ENCODE measurements around the gene CXADR. TPM values are rescaled to one million over a fixed set of nuclear protein-coding genes. Genes with fewer than 3 reads are reported as not detected.
A peak's percentile ranks its signal among the peaks of the same experiment; 100 is the strongest.

CXADR gene
- total RNA-seq, 6 experiments from 2014 or later: 22.9 to 48.4 (median 30.5) TPM

- H3K27ac ChIP-seq: no peak overlapping the region
- WGBS (ENCODE audit: insufficient coverage, low coverage, low lambda C conversion rate, missing lambda C conversion rate): 58% methylated on average over 5 of the region's 7 CpGs
Measured at GRCh38 chr21:17548262-17548661, 35.4 kb downstream of the CXADR start.

GRCh38 chr21:17550671-17551308 lies 37.9 kb downstream of the CXADR start:
- intact Hi-C loops (cut with DNase I): no loop called here

More at GRCh38 chr21:17548262-17548661, 35.4 kb downstream of the CXADR start:
- intact Hi-C loops (cut with DNase I): no loop called here
- no peaks in the 10 kb centered on the region for H3K27me3 ChIP-seq
- DNase-seq: no peak
- TF ChIP-seq CTCF (IDR thresholded peaks at IDR 0.05) (no peak), POLR2A (IDR thresholded peaks at IDR 0.05) (no peak)
- H3K36me3 ChIP-seq: peaks cover 0 to 5% (median 0%) of the 10 kb centered on the region in 4 donors
- peaks cover 0 to 28% (median 0%) of the 10 kb centered on the region in 4 donors for H3K4me1 ChIP-seq
- H3K9me3 ChIP-seq: no peaks in the 10 kb centered on the region
- peak in 1 of 4 donors; percentile 31 for ATAC-seq
- no peak overlapping the region for H3K4me3 ChIP-seq

GRCh38 chr21:17552410-17552809 lies 39.6 kb downstream of the CXADR start:
- DNase-seq: no peak
- intact Hi-C loops (cut with DNase I): no loop called here
- Histone ChIP-seq H3K9me3 (no peaks in the 10 kb centered on the region), H3K27me3 (no peaks in the 10 kb centered on the region), H3K4me1 (peaks cover 0 to 25% (median 3%) of the 10 kb centered on the region in 4 donors), H3K27ac (no peak overlapping the region), H3K4me3 (no peak overlapping the region), H3K36me3 (peaks cover 0 to 7% (median 3%) of the 10 kb centered on the region in 4 donors)
- ATAC-seq: no peak
- no peak for TF ChIP-seq CTCF (IDR thresholded peaks at IDR 0.05)
- TF ChIP-seq POLR2A (IDR thresholded peaks at IDR 0.05): no peak

More at GRCh38 chr21:17550671-17551308, 37.9 kb downstream of the CXADR start:
- H3K4me3 ChIP-seq: no peak overlapping the region
- H3K27ac ChIP-seq: peak overlapping the region in 1 of 3 donors; percentile 45
- ATAC-seq (no peak), DNase-seq (no peak)
- 43% methylated on average over 3 of the region's 5 CpGs for WGBS (ENCODE audit: insufficient coverage, low coverage, low lambda C conversion rate, missing lambda C conversion rate)
- no peaks in the 10 kb centered on the region for H3K9me3 ChIP-seq
- H3K4me1 ChIP-seq: peaks cover 0 to 25% (median 3%) of the 10 kb centered on the region in 4 donors
- H3K27me3 ChIP-seq: no peaks in the 10 kb centered on the region
- TF ChIP-seq POLR2A (IDR thresholded peaks at IDR 0.05): no peak
- TF ChIP-seq CTCF (IDR thresholded peaks at IDR 0.05): no peak
- H3K36me3 ChIP-seq: peaks cover 0 to 5% (median under 1%) of the 10 kb centered on the region in 4 donors

- Histone ChIP-seq H3K4me3 (no peak overlapping the region), H3K36me3 (peaks cover 0 to 10% (median 4%) of the 10 kb centered on the region in 4 donors), H3K27me3 (no peaks in the 10 kb centered on the region), H3K4me1 (peaks cover 0 to 21% (median 3%) of the 10 kb centered on the region in 4 donors), H3K9me3 (no peaks in the 10 kb centered on the region), H3K27ac (peak overlapping the region in 2 of 3 donors; percentile 4 to 25)
- no peak for DNase-seq
- peak; percentile 49 to 62 (median 50) for ATAC-seq
- TF ChIP-seq CTCF (IDR thresholded peaks at IDR 0.05) (no peak), POLR2A (IDR thresholded peaks at IDR 0.05) (no peak)
- intact Hi-C loops (cut with DNase I): no loop called here
- WGBS (ENCODE audit: insufficient coverage, low coverage, low lambda C conversion rate, missing lambda C conversion rate): 21% methylated on average over 2 of the region's 2 CpGs
Measured at GRCh38 chr21:17554120-17554519, 41.3 kb downstream of the CXADR start.
